H1 (cell line): ENCODE measurements around the gene PIGZ. TPM values are rescaled to one million over a fixed set of nuclear protein-coding genes. Genes with fewer than 3 reads are reported as not detected.

Experiments used
- CBX8 ChIP-seq: fragments of 300-800, 300-1000 bp; sonication (generic); IDR thresholded peaks from 2 replicates; pipeline ENCODE4 v1.7.1; 2016; ENCODE audit warnings: low read depth, low read length, borderline replicate concordance
- E2F6 ChIP-seq: IDR thresholded peaks from 2 replicates; pipeline ENCODE4 v1.6.1; 2012; ENCODE audit warnings: inconsistent platforms
- SRF ChIP-seq: IDR thresholded peaks from 2 replicates; pipeline ENCODE4 v1.6.1; 2011; ENCODE audit warnings: mild to moderate bottlenecking, low read depth, low read length, moderate library complexity
- polyA plus RNA-seq, 7 experiments: library from polyadenylated mRNA; depleted of rRNA in 3 of 7; stranded (reverse) in 5 of 7; unstranded in 2 of 7; fragments of >200 nt in 5 of 7; fragments of 200-250 nt in 2 of 7; gene quantifications; 1 replicate in 5 of 7; 2 replicates in 1 of 7; 4 replicates in 1 of 7; pipeline versions ENCODE4 v1.2.1 to v1.2.3, GENCODE V29; 2011 to 2013; ENCODE audit warnings: missing spikeins in 2 of 7, mixed read lengths in 2 of 7
- total RNA-seq: library from RNA; stranded (reverse); fragmentation: NEBNext Ultra II Directional; extraction: Animal tissue kit (Norgen Biotek cat#: 25700); gene quantifications from 2 replicates; pipeline ENCODE4 v1.2.1, GENCODE V29; 2021

PIGZ gene
- total and polyA plus RNA-seq, 2 of the 8 experiments (the other 6 are each of a cell fraction or from before 2014, with no cell fraction given) = 0.32 TPM; not detected in 1

- TF ChIP-seq SRF (no peak), E2F6 (no peak), CBX8 (no peak)
These were observed 18.9 kb downstream of the PIGZ start (continued) for GRCh38 chr3:196949750-196950149.
